NB4 (cell line): ENCODE data around the gene DDX39A.
"Not testable (repeated sequence)": the region's sequence is repeated elsewhere in the genome, so short reads cannot be mapped to it uniquely, and the experiment has no call there.

Experiments used
- DNase-seq: peaks from one replicate; pipeline ENCODE4 v3.0.0; 2010; ENCODE audit warnings: low read depth
- H3K4me3 ChIP-seq: one replicate; pipeline ENCODE4 v1.5.1; 2011; ENCODE audit warnings: mild to moderate bottlenecking, low read depth, low read length, moderate library complexity
- CTCF ChIP-seq: IDR thresholded peaks from one replicate; pipeline ENCODE4 v1.5.1; 2012; ENCODE audit warnings: low read depth, low read length
- MAX ChIP-seq: IDR thresholded peaks from 2 replicates; pipeline ENCODE4 v1.6.1; 2011; ENCODE audit warnings: low read depth, low read length
- MYC ChIP-seq: IDR thresholded peaks from 2 replicates; pipeline ENCODE4 v1.6.1; 2011; ENCODE audit warnings: low read depth, low read length
- POLR2A ChIP-seq: IDR thresholded peaks from 2 replicates; pipeline ENCODE4 v1.6.1; 2011; ENCODE audit warnings: mild to moderate bottlenecking; ENCODE audit not compliant: insufficient read length; ENCODE audit errors: extremely low read depth

Gene DDX39A

GRCh38 chr19:14419106-14419813 lies at the start of gene DDX39A:
DDX39A (minus strand) TSS chr19:14419341; CDS start chr19:14413220, 6,121 bp downstream.
- H3K4me3 ChIP-seq, result peak within 1 kb of the TSS; percentile 90

GRCh38 chr19:14467816-14468215 lies 48.7 kb upstream of the DDX39A start:
- H3K4me3 ChIP-seq, result no peak overlapping the region
- peak; percentile 71 for DNase-seq
- TF ChIP-seq POLR2A (no peak), CTCF (peak; percentile 32), MAX (no peak), MYC (0 out of 2 replicates have a peak, but pooled peaks have one; percentile 12)

More at GRCh38 chr19:14419106-14419813, at the start of gene DDX39A:
- DNase-seq, result peak; percentile 99
- TF ChIP-seq MYC (peak; percentile 84), CTCF (no peak), POLR2A (peak; percentile 74), MAX (peak; percentile 85)

GRCh38 chr19:14467391-14467790 lies 48.2 kb upstream of the DDX39A start:
- H3K4me3 ChIP-seq, result no peak overlapping the region
- no peak for DNase-seq
- TF ChIP-seq CTCF, result no peak
- TF ChIP-seq MYC, result no peak
- no peak for TF ChIP-seq MAX
- TF ChIP-seq POLR2A, result no peak

- TF ChIP-seq MAX (no peak), POLR2A (no peak), MYC (no peak), CTCF (no peak)
- no peak for DNase-seq
- no peak overlapping the region for H3K4me3 ChIP-seq
These were observed 44.6 kb upstream of the DDX39A start for GRCh38 chr19:14463747-14464146.

GRCh38 chr19:14462401-14462800 lies 43.3 kb upstream of the DDX39A start:
- not testable (repeated sequence) for H3K4me3 ChIP-seq
- peak; percentile 54 for DNase-seq

- no peak for DNase-seq
- TF ChIP-seq CTCF, result no peak
- TF ChIP-seq MYC, result no peak
- no peak for TF ChIP-seq MAX
- TF ChIP-seq POLR2A, result no peak
- no peak overlapping the region for H3K4me3 ChIP-seq
These were observed 41.8 kb upstream of the DDX39A start for GRCh38 chr19:14460935-14461334.
